Measurements from ENCODE around the gene MMRN1. TPM values are rescaled to one million over a fixed set of nuclear protein-coding genes. Genes with fewer than 3 reads are reported as not detected.

Gene MMRN1
- total RNA-seq, 2 experiments from 2014 or later, result 0.47 to 0.63 TPM

Other genes starting within 250 kb of the MMRN1 start
- 1 to 10 TPM; 3.8 to 4.3 TPM for gene SNCA, start 57.7 kb upstream of the MMRN1 start, total RNA-seq
- not detected for gene CCSER1, start 232.5 kb downstream of the MMRN1 start, total RNA-seq

All from activated CD8-positive, alpha-beta T cell treated with anti-CD3 and anti-CD28 coated beads, Interleukin-2, amount 10 ng/mL, durations not matched to agents 7 days and 5 days (primary cell).